K562 (cell line): ENCODE results near the gene WHAMM. TPM values are rescaled to one million over a fixed set of nuclear protein-coding genes. Genes with fewer than 3 reads are reported as not detected.

Experiments used
- ARNT ChIP-seq, 2 experiments: fragments of 450-650 bp; IDR thresholded peaks; 2 replicates each; pipeline ENCODE4 v1.6.1; 2016; ENCODE audit warnings: mild to moderate bottlenecking in 1 of 2
- CBX5 ChIP-seq: IDR thresholded peaks from 2 replicates; pipeline ENCODE4 v1.6.1; 2014; ENCODE audit warnings: low read depth, borderline replicate concordance
- CEBPG ChIP-seq, 3 experiments: fragments of 200-800 bp in 1 of 3; sonication (Bioruptor generic) in 1 of 3; sonication (generic) in 1 of 3; formaldehyde crosslinking in 1 of 3; IDR thresholded peaks in 2 of 3; conservative IDR thresholded peaks in 1 of 3; 2 replicates each; pipeline versions ENCODE4 v1.6.1 to v1.8.0; 2016 to 2022; ENCODE audit warnings: missing compliant biosample characterization in 2 of 3, missing genetic modification characterization in 2 of 3, mild to moderate bottlenecking in 1 of 3, missing genetic modification reagents in 1 of 3
- FOXK1 ChIP-seq: sonication (generic); formaldehyde crosslinking; IDR thresholded peaks from 2 replicates; pipeline ENCODE4 v1.8.0; 2022; ENCODE audit warnings: missing genetic modification reagents, mild to moderate bottlenecking, borderline replicate concordance
- GABPB1 ChIP-seq: sonication (generic); formaldehyde crosslinking; IDR thresholded peaks from 2 replicates; pipeline ENCODE4 v1.8.0; 2022; ENCODE audit warnings: mild to moderate bottlenecking, missing genetic modification reagents
- HDAC1 ChIP-seq, 2 experiments: fragments of 450-650 bp; IDR thresholded peaks; 2 replicates each; pipeline ENCODE4 v1.6.1; 2016 to 2017; ENCODE audit warnings: inconsistent platforms in 1 of 2, mild to moderate bottlenecking in 1 of 2, moderate library complexity in 1 of 2
- HIVEP1 ChIP-seq: fragments of 250-450 bp; sonication (Bioruptor Pico); IDR thresholded peaks from 2 replicates; pipeline ENCODE4 v1.4.0; 2020; ENCODE audit warnings: mild to moderate bottlenecking
- KLF1 ChIP-seq: fragments of 450-650 bp; IDR thresholded peaks from 2 replicates; pipeline ENCODE4 v1.6.1; 2016; ENCODE audit warnings: missing genetic modification characterization, missing compliant biosample characterization
- MAFF ChIP-seq: IDR thresholded peaks from 2 replicates; pipeline ENCODE4 v1.6.1; 2012; ENCODE audit warnings: low read length, improper control_type of control experiment
- NFIC ChIP-seq: fragments of 450-650 bp; IDR thresholded peaks from 2 replicates; pipeline ENCODE4 v1.6.1; 2017; ENCODE audit warnings: mild to moderate bottlenecking, inconsistent platforms
- NR2F6 ChIP-seq: fragments of 450-650 bp; formaldehyde crosslinking; IDR thresholded peaks from 2 replicates; pipeline ENCODE4 v1.4.0; 2020; ENCODE audit warnings: mild to moderate bottlenecking
- POLR3G ChIP-seq: IDR thresholded peaks from 2 replicates; pipeline ENCODE4 v1.6.1; 2011; ENCODE audit not compliant: insufficient read length, insufficient replicate concordance; ENCODE audit errors: extremely low read depth
- RUNX1 ChIP-seq: sonication (generic); IDR thresholded peaks from 2 replicates; pipeline ENCODE4 v1.6.1; 2016; ENCODE audit warnings: antibody characterized with exemption, low read depth
- TEAD4 ChIP-seq, 2 experiments: sonication (generic) in 1 of 2; formaldehyde crosslinking in 1 of 2; IDR thresholded peaks; 2 replicates each; pipeline versions ENCODE4 v1.6.1 to v1.8.0; 2012 to 2022; ENCODE audit warnings: borderline replicate concordance in 1 of 2, inconsistent platforms in 1 of 2, low read length in 1 of 2, mild to moderate bottlenecking in 1 of 2, missing genetic modification reagents in 1 of 2
- WHSC1 ChIP-seq: IDR thresholded peaks from one replicate; pipeline ENCODE4 v1.6.1; 2012; ENCODE audit warnings: low read length, control low read depth, inconsistent platforms
- ZNF41 ChIP-seq: fragments of 250-450 bp; sonication (Bioruptor Pico); conservative IDR thresholded peaks from 2 replicates; pipeline ENCODE4 v1.4.0; 2020; ENCODE audit warnings: mild to moderate bottlenecking
- ZNF584 ChIP-seq: fragments of 200-800 bp; sonication (Bioruptor generic); IDR thresholded peaks from 2 replicates; pipeline ENCODE4 v1.6.1; 2016; ENCODE audit warnings: low read depth, mild to moderate bottlenecking, missing genetic modification characterization, missing compliant biosample characterization
- ZNF780A ChIP-seq: fragments of 250-450 bp; sonication (Bioruptor Pico); IDR thresholded peaks from 2 replicates; pipeline ENCODE4 v1.5.0; 2021; ENCODE audit warnings: mild to moderate bottlenecking
- ZNF785 ChIP-seq: fragments of 250-450 bp; sonication (Bioruptor Pico); IDR thresholded peaks from 2 replicates; pipeline ENCODE4 v1.4.0; 2020; ENCODE audit warnings: mild to moderate bottlenecking
- polyA plus RNA-seq, 8 experiments: library from polyadenylated mRNA; depleted of rRNA in 4 of 8; stranded (reverse) in 5 of 8; unstranded in 3 of 8; fragments of >200 nt; fragmentation: Nextera tagmentation in 2 of 8; fragmentation: Illumina TruSeq in 1 of 8; extraction: Ambion mirVana in 2 of 8; extraction: Trizol in 1 of 8; gene quantifications; 2 replicates each; pipeline versions ENCODE4 v1.2.1 to v1.2.3, GENCODE V29; 2011 to 2014; ENCODE audit warnings: inconsistent platforms in 1 of 8, missing spikeins in 1 of 8
- total RNA-seq, 7 experiments: library from RNA; depleted of rRNA in 6 of 7; stranded (reverse); fragments of >200 nt in 6 of 7; fragmentation: Illumina TruSeq in 2 of 7; extraction: Trizol in 2 of 7; gene quantifications; 2 replicates each; pipeline versions ENCODE4 v1.2.1 to v1.2.3, GENCODE V29; 2011 to 2021; ENCODE audit warnings: low replicate concordance in 1 of 7
- TF ChIP-seq, protein P1 (sequence below): fragments of 250-450 bp; sonication (Bioruptor Pico); IDR thresholded peaks from 2 replicates; pipeline ENCODE4 v1.8.0; 2021; ENCODE audit warnings: mild to moderate bottlenecking, moderate library complexity
- TF ChIP-seq, protein P2 (sequence below), 2 experiments: fragments of 450-650 bp in 1 of 2; sonication (generic) in 1 of 2; formaldehyde crosslinking; conservative IDR thresholded peaks; 2 replicates each; pipeline versions ENCODE4 v1.4.0 to v1.8.1; 2020 to 2022; ENCODE audit warnings: mild to moderate bottlenecking in 1 of 2, missing genetic modification reagents in 1 of 2
- TF ChIP-seq, protein P3 (sequence below): fragments of 250-450 bp; sonication (Bioruptor Pico); IDR thresholded peaks from 2 replicates; pipeline ENCODE4 v1.8.0; 2022; ENCODE audit warnings: moderate library complexity, mild to moderate bottlenecking, inconsistent platforms
- TF ChIP-seq, protein P4 (sequence below): sonication (generic); formaldehyde crosslinking; IDR thresholded peaks from 2 replicates; pipeline ENCODE4 v1.8.1; 2023; ENCODE audit warnings: mild to moderate bottlenecking, missing genetic modification reagents, moderate library complexity

WHAMM gene
- total and polyA plus RNA-seq, 9 of the 15 experiments (the other 6 are each of a cell fraction or from before 2014, with no cell fraction given) = 2.0 to 4.8 (median 3.6) TPM

DNA sequence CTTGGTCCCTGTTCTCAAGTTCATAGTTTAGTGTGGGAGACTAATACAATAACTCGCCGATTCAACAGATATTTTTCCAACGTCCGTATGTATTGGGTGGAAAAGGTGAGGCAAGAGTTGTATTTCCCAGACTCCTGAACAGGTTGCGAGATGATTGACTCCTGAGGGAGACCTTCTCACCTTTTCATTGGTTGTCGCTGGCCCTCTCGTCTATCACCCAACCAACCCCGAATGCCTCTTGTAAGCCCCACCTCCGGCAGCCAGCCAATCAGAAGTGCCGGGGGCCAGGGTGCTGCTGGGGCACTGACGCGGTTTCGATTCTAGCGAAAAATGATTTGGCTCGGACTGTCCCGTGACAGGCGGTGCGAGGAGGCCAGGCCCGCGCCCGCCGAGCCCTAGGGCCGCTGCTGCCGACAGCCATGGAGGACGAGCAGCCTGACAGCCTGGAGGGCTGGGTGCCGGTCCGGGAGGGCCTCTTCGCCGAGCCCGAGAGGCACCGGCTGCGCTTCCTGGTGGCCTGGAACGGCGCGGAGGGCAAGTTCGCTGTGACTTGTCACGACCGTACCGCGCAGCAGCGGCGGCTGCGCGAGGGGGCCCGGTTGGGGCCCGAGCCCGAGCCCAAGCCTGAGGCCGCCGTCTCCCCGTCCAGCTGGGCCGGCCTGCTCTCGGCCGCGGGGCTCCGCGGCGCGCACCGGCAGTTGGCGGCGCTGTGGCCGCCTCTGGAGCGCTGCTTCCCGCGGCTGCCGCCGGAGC is at the start of gene WHAMM (continued):
- TF ChIP-seq, protein P1, sequence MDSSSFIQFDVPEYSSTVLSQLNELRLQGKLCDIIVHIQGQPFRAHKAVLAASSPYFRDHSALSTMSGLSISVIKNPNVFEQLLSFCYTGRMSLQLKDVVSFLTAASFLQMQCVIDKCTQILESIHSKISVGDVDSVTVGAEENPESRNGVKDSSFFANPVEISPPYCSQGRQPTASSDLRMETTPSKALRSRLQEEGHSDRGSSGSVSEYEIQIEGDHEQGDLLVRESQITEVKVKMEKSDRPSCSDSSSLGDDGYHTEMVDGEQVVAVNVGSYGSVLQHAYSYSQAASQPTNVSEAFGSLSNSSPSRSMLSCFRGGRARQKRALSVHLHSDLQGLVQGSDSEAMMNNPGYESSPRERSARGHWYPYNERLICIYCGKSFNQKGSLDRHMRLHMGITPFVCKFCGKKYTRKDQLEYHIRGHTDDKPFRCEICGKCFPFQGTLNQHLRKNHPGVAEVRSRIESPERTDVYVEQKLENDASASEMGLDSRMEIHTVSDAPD (CRISPR knock-in tag) = no peak
- TF ChIP-seq POLR3G (no peak), CBX5 (no peak), HIVEP1 (CRISPR knock-in tag) (no peak), FOXK1 (CRISPR knock-in tag) (no peak), KLF1 (tag) (no peak), WHSC1 (no peak), ZNF584 (CRISPR knock-in tag) (no peak), MAFF (no peak), ZNF785 (CRISPR knock-in tag) (no peak), CEBPG (CRISPR knock-in tag; IDR thresholded peaks at IDR 0.05) (peak; percentile 6; the same call in 1 of the 2 replicates), CEBPG (tag; conservative IDR thresholded peaks at IDR 0.05 in 1 of 2, IDR thresholded peaks at IDR 0.05 in 1 of 2) (peak; percentile 74 to 83; a peak in 3 of 4 replicates), ZNF41 (CRISPR knock-in tag) (no peak), ARNT (IDR thresholded peaks at IDR 0.05) (no peak), NR2F6 (CRISPR knock-in tag) (no peak), GABPB1 (peak; percentile 52; the same call in 1 of the 2 replicates), ZNF780A (CRISPR knock-in tag) (no peak), NFIC (peak; percentile 40; the same call in 1 of the 2 replicates), RUNX1 (no peak), TEAD4 (IDR thresholded peaks at IDR 0.05; ENCODE audit: low read length) (no peak), TEAD4 (CRISPR knock-in tag; IDR thresholded peaks at IDR 0.05; ENCODE audit: borderline replicate concordance) (no peak), HDAC1 (IDR thresholded peaks at IDR 0.05) (peak in 1 of 2 experiments; percentile 78; a peak in 2 of 4 replicates)
- TF ChIP-seq, protein P2, sequence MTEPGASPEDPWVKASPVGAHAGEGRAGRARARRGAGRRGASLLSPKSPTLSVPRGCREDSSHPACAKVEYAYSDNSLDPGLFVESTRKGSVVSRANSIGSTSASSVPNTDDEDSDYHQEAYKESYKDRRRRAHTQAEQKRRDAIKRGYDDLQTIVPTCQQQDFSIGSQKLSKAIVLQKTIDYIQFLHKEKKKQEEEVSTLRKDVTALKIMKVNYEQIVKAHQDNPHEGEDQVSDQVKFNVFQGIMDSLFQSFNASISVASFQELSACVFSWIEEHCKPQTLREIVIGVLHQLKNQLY (CRISPR knock-in tag; conservative IDR thresholded peaks at IDR 0.05) = 0 out of 4 replicates have a peak, but pooled peaks of 1 of the 2 experiments have one; percentile 21
- TF ChIP-seq, protein P3, sequence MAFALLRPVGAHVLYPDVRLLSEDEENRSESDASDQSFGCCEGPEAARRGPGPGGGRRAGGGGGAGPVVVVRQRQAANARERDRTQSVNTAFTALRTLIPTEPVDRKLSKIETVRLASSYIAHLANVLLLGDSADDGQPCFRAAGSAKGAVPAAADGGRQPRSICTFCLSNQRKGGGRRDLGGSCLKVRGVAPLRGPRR (CRISPR knock-in tag) = no peak
- TF ChIP-seq, protein P4, sequence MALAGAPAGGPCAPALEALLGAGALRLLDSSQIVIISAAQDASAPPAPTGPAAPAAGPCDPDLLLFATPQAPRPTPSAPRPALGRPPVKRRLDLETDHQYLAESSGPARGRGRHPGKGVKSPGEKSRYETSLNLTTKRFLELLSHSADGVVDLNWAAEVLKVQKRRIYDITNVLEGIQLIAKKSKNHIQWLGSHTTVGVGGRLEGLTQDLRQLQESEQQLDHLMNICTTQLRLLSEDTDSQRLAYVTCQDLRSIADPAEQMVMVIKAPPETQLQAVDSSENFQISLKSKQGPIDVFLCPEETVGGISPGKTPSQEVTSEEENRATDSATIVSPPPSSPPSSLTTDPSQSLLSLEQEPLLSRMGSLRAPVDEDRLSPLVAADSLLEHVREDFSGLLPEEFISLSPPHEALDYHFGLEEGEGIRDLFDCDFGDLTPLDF (CRISPR knock-in tag) = no peak
